ENCODE measurements around the gene MEF2C.
"Not testable (repeated sequence)": the region's sequence is repeated elsewhere in the genome, so short reads cannot be mapped to it uniquely, and the experiment has no call there.

Gene MEF2C

GRCh38 chr5:88860501-88860900, 22.5 kb downstream of the MEF2C start:
- no peak for DNase-seq

- no peak for DNase-seq
Measured at GRCh38 chr5:88858392-88858791, 24.6 kb downstream of the MEF2C start.

DNA sequence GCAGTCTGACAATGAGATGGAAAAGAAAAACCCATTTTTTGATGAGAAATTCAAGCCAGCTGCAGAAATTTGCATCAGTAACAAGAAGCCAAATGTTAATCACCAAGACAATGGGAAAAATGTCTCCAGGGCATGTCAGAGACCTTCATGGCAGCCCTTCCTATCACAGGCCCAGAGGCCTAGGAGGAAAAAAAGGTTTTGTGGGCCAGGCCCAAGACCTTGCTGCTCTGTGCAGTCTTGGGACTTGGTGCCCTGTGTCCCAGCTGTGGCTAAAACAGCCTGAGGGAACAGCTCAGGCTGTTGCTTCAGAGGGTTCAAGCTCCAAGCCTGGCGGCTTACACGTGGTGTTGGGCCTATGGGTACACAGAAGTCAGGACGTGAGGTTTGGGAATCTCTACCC, 26.6 kb downstream of the MEF2C start:
- not testable (repeated sequence) for DNase-seq

GRCh38 chr5:88854769-88855168, 28.2 kb downstream of the MEF2C start:
- DNase-seq = no peak

- no peak for DNase-seq
Measured at GRCh38 chr5:88847420-88847819, 35.6 kb downstream of the MEF2C start.

DNA sequence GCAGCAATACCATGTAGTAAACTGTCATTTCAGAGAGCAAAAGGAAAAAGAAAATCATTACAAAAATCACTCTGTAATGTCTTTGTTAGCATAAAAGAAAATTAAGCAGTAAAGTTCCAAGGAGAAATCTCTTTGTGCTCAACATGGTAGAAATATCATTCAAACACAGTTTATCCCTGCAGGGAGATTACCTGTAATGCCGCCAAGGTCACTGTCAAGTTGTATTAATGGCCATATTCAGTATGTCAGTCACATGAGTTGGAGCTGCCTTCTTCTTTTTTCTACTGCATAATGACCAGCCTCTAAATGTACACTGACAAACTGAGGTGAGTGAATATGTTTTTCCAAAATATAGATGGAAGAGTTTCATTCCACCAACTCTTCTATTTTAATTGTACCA, 36.5 kb downstream of the MEF2C start:
- no peak for DNase-seq

- no peak for DNase-seq
Measured at GRCh38 chr5:88845081-88845697, 37.8 kb downstream of the MEF2C start.

- no peak for DNase-seq
Measured at GRCh38 chr5:88842784-88843183, 40.2 kb downstream of the MEF2C start.

DNA sequence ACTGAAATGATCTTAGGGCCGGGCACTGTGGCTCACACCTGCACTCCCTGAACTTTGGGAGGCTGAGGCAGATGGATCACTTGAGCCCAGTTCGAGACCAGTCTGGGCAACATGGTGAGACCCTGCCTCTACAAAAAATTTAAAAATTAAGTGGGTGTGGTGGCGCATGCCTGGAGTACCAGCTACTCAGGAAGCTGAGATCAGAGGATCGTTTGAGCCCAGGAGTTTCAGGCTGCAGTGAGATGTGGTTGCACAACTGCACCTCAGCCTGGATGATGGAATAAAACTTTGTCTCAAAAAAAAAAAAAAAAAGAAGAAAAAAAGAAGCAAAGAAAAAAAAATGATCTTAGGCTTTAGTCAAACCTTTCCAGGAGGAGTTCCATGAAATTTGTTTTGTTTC, 41.8 kb downstream of the MEF2C start:
- DNase-seq = no peak

- DNase-seq = no peak
Measured at GRCh38 chr5:88840495-88840894, 42.5 kb downstream of the MEF2C start.

DNA sequence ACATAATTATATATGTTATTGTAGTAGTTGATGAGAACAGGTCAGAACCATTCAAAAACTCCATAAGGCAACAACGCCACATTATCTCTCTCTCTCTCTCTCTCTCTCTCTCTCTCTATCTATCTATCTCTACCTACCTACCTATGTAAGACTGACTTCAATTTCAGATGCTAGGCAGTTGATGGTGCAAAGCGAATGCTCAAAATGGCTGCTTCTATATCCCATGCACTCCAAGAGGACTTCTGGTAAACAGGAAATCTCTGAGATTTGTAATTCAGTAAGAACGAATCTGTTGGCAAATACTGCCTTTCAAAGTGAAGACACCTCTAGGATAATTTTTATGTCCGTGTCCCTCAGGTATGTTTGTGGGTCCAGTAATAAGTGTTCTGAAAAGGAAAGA, 43.7 kb downstream of the MEF2C start:
- no peak for DNase-seq

DNA sequence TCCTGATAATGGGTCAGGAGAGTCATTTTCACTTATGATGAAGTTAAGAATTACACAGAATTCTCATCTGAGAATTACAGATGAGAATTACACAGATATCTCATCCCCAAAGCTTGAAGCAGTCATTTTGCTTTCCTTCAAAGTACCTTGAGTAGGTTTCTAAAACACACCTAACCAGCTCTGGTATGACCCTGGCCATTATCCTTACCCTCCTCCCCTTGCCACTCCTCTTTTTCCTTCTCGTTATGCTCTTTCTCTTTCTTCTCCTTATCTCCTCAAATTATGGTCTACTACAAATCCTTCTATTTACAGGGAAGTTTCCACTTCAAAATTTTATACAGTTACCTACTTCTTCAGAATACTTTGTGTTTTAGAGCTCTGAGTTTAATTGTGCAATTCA, 44.5 kb downstream of the MEF2C start:
- DNase-seq = no peak

DNA sequence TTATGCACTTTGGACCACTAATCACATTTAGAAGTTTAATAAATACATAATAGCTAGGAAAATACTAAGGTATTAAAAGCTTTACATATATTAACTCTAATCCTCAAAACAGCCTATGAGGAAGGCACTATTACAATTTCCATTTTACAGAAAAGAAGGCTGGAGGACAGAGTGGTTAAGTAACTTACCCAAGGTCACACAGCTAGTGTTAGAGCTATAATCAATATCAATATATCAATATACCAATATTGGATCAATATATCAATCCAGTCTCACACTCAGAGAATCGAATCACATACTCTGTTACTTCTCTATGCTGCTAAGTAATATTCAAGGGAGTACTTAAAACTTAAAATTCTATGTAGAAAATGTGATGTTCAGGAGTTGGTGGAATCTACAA, 45.2 kb downstream of the MEF2C start:
- DNase-seq = no peak

- no peak for DNase-seq
Measured at GRCh38 chr5:88837222-88837621, 45.8 kb downstream of the MEF2C start.

GRCh38 chr5:88836195-88836838, 46.7 kb downstream of the MEF2C start:
- no peak for DNase-seq

- no peak for DNase-seq
Measured at GRCh38 chr5:88834499-88834898, 48.5 kb downstream of the MEF2C start.

DNA sequence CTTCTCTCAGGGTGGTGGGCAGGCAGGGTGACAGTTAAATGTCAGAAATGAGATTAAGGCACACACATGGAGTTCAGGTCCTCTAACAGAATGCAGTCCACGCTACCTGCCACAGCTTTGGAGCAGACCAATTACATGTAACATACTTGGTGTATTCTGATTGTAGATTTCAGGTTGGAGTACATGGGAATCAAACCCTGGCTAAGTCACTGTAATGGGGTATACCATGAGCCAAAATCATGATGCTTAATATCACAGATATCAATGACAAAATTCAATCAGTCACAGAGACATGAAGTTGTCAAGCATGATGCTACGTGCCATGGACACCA, 48.9 kb downstream of the MEF2C start:
- DNase-seq = no peak

DNA sequence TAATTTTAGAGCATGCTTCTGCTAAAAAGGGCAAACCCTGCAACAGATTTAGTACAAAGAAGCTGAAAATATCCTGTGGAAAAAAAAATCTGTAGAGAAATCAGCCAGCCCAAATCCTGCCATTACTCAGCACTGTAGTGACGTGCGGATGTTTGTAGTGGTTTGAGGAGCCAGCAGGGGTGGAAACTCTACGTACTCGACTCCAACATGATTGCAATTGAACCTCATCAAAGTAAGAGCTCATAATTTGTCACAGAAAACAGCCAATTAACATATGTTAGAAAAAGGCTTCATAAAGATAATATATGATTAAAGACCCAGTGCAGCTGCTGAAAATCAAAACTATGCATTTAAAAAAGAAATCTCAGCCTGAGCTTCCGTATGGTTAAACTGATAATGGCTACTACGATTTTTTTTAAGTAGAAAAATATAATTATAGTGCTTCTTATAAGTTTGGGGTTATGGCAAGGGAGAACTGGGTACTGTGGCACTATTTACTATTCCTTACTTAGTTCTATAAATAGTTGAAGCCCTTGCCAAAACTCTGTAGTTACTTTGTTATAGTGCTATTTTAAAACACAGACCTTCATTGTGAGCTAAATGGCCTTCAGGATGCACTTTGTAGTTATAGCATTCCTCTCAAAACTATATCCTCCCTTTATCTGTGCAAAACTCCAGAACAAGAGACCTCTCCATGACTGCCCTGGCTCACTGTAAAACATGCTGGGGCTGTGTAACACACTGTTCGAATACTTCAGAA, 49.4 kb downstream of the MEF2C start:
- no peak for DNase-seq

GRCh38 chr5:88831816-88832215, 51.2 kb downstream of the MEF2C start:
- no peak for DNase-seq

DNA sequence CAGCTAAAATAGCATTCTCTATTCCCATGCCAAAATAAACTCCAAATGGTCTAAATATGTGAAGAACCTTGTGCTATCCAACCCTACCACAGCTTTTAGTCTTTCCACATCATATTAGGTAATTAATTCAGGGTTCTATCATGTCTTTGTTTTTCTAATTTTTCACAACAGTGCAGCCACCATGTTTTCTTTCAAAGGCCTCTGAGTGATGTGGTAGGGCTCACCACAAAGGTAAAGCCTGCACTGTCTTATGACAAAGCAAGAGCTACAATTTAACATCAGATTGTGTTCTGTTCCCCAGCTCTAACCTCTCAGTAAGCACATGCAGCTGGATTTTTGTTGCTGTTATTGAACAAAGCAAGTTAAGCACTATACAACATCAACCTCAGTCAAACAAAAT, 52.4 kb downstream of the MEF2C start:
- no peak for DNase-seq

DNA sequence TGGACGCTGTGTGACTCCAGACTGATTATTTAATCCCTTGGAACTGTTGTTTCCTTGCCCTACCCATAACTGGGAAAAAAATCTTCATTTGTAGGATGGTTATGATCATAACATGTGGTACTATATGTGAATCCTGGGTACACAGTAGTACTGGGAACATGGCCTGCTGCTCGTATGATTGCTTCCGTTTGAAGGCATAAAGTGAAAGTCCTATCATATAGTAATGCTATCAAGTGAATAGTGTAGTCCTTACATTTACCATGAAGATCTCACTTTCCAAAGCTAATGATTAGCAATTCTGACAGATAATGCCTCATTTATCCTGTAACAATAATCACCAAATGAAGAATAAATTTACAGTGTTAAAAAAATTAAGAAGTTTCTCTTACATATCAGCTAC, 53.2 kb downstream of the MEF2C start:
- DNase-seq = no peak

- DNase-seq = no peak
Measured at GRCh38 chr5:88829054-88829453, 53.9 kb downstream of the MEF2C start.

- DNase-seq = no peak
Measured at GRCh38 chr5:88827997-88828396, 55.0 kb downstream of the MEF2C start.
